ENCODE data around the gene NPAS3.

Gene NPAS3

GRCh38 chr14:33118668-33119067 lies 180.0 kb downstream of the NPAS3 start:
- no peaks in the 10 kb centered on the region for H3K4me1 Mint-ChIP-seq
- H3K27ac Mint-ChIP-seq = no peak overlapping the region
- DNase-seq (no peak), ATAC-seq (no peak)
- H3K36me3 Mint-ChIP-seq (ENCODE audit: low read depth) = no peaks in the 10 kb centered on the region
- H3K9me3 Mint-ChIP-seq = no peaks in the 10 kb centered on the region
- H3K27me3 Mint-ChIP-seq = no peaks in the 10 kb centered on the region
- H3K4me3 Mint-ChIP-seq = no peak overlapping the region

DNA sequence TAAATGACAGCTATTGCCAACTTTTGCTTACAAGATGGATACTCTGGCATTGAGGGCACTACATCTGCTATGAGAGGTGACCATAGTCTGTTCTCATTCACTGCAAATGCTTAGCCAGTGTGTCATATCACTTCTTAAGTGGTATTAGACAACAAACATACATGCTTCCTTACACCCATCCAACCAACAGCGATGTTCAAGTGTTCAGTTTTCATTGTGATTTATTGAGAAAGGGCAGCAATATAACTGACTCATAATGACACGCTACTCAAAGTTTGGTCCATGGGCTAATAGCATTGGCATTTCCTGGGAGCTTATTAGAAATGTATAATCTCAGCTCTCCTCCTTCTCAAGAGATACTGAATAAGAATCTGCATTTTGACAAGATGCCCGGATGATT lies 181.7 kb downstream of the NPAS3 start:
- Mint-ChIP-seq H3K9me3 (no peaks in the 10 kb centered on the region), H3K4me3 (no peak overlapping the region), H3K36me3 (ENCODE audit: low read depth) (no peaks in the 10 kb centered on the region), H3K27ac (no peak overlapping the region), H3K4me1 (no peaks in the 10 kb centered on the region), H3K27me3 (no peaks in the 10 kb centered on the region)
- ATAC-seq = no peak
- DNase-seq = no peak

GRCh38 chr14:33120966-33121365 lies 182.3 kb downstream of the NPAS3 start:
- Mint-ChIP-seq H3K9me3 (no peaks in the 10 kb centered on the region), H3K36me3 (ENCODE audit: low read depth) (no peaks in the 10 kb centered on the region), H3K27me3 (no peaks in the 10 kb centered on the region), H3K27ac (no peak overlapping the region), H3K4me3 (no peak overlapping the region), H3K4me1 (no peaks in the 10 kb centered on the region)
- ATAC-seq (no peak), DNase-seq (no peak)

DNA sequence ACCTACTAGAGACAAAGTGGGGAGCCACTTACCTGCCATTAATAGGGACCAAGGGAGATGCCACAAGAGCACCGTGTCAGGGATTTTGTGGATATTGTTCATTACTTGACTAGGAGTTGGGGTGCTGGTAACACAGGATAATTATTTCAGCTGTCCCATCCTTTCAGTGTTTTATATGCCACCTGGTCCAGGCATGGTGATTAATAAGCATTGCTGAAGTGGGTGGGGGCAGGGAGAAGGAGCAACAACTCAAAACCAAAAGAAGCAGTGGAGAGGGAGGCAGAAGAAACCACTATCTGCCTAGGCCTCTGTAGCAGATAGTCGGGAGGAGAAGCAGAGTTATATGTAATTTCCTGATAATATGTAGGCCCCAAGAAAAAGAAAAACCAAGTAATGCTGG lies 184.6 kb downstream of the NPAS3 start:
- Mint-ChIP-seq H3K27me3 (no peaks in the 10 kb centered on the region), H3K4me3 (no peak overlapping the region), H3K4me1 (no peaks in the 10 kb centered on the region), H3K9me3 (no peaks in the 10 kb centered on the region), H3K36me3 (ENCODE audit: low read depth) (no peaks in the 10 kb centered on the region), H3K27ac (no peak overlapping the region)
- ATAC-seq = no peak
- no peak for DNase-seq

DNA sequence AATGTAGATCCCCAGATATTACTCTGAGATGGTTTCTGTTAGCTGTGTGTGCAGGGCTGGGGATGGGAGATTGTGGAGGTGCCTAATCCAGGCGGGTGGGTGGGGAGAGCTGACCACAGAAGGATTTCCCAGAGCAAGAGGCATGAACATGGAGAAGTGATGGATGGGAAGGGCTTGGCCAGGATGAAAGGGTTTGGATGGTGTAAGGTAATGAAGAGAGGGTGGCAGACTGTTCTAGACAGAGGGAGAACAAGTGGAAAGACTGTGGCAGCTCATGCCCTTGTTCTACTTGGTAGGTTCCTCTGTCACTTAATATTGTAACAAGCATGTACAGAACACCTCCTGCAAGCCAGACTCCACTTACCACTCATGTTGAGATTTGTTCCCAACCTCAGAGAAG lies 187.8 kb downstream of the NPAS3 start:
- H3K36me3 Mint-ChIP-seq (ENCODE audit: low read depth) = no peaks in the 10 kb centered on the region
- H3K4me3 Mint-ChIP-seq = no peak overlapping the region
- no peaks in the 10 kb centered on the region for H3K27me3 Mint-ChIP-seq
- no peak for DNase-seq
- ATAC-seq = no peak
- no peak overlapping the region for H3K27ac Mint-ChIP-seq
- H3K9me3 Mint-ChIP-seq = peaks cover under 1% of the 10 kb centered on the region
- no peaks in the 10 kb centered on the region for H3K4me1 Mint-ChIP-seq

- no peaks in the 10 kb centered on the region for H3K27me3 Mint-ChIP-seq
- peaks cover 6% of the 10 kb centered on the region for H3K9me3 Mint-ChIP-seq
- no peak overlapping the region for H3K27ac Mint-ChIP-seq
- ATAC-seq (no peak), DNase-seq (no peak)
- H3K4me1 Mint-ChIP-seq = no peaks in the 10 kb centered on the region
- no peaks in the 10 kb centered on the region for H3K36me3 Mint-ChIP-seq (ENCODE audit: low read depth)
- no peak overlapping the region for H3K4me3 Mint-ChIP-seq
Observed at GRCh38 chr14:33127531-33127930, 188.9 kb downstream of the NPAS3 start.

- Mint-ChIP-seq H3K4me3 (no peak overlapping the region), H3K27me3 (no peaks in the 10 kb centered on the region), H3K9me3 (peaks cover 6% of the 10 kb centered on the region), H3K4me1 (no peaks in the 10 kb centered on the region), H3K36me3 (ENCODE audit: low read depth) (no peaks in the 10 kb centered on the region), H3K27ac (no peak overlapping the region)
- no peak for ATAC-seq
- no peak for DNase-seq
Observed at GRCh38 chr14:33131801-33132200, 193.1 kb downstream of the NPAS3 start.

GRCh38 chr14:33134162-33134561 lies 195.5 kb downstream of the NPAS3 start:
- no peaks in the 10 kb centered on the region for H3K36me3 Mint-ChIP-seq (ENCODE audit: low read depth)

DNA sequence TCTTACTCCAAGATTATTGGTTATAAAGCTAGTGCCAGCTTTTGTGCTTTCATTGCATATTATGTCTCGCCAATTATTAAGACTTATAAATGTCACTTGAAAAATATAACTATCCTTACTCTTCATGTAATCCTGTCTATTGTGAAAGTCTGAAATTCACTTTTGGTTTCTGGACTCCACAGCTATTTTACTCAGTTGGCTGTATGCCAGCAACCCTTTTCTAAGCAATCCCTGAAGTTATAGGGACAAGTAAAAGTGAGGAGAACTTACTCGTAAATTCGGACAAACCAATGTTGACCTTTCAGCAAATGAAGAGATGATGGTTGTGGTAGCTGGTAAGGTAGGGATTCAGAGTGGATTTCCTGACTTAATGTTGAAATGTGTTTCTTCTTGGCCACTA lies 196.3 kb downstream of the NPAS3 start:
- Mint-ChIP-seq H3K4me3 (no peak overlapping the region), H3K4me1 (no peaks in the 10 kb centered on the region), H3K27me3 (no peaks in the 10 kb centered on the region), H3K9me3 (peaks cover 6% of the 10 kb centered on the region), H3K36me3 (ENCODE audit: low read depth) (no peaks in the 10 kb centered on the region), H3K27ac (no peak overlapping the region)
- no peak for ATAC-seq
- DNase-seq = no peak

More at GRCh38 chr14:33134162-33134561, 195.5 kb downstream of the NPAS3 start:
- no peaks in the 10 kb centered on the region for H3K27me3 Mint-ChIP-seq
- H3K27ac Mint-ChIP-seq = no peak overlapping the region
- no peak for ATAC-seq
- H3K9me3 Mint-ChIP-seq = peaks cover 6% of the 10 kb centered on the region
- DNase-seq = no peak
- no peaks in the 10 kb centered on the region for H3K4me1 Mint-ChIP-seq
- no peak overlapping the region for H3K4me3 Mint-ChIP-seq

- Mint-ChIP-seq H3K27me3 (no peaks in the 10 kb centered on the region), H3K4me3 (no peak overlapping the region), H3K9me3 (no peaks in the 10 kb centered on the region), H3K36me3 (ENCODE audit: low read depth) (no peaks in the 10 kb centered on the region), H3K4me1 (no peaks in the 10 kb centered on the region), H3K27ac (no peak overlapping the region)
- ATAC-seq (no peak), DNase-seq (no peak)
Observed at GRCh38 chr14:33150666-33151428, 212.2 kb downstream of the NPAS3 start.

DNA sequence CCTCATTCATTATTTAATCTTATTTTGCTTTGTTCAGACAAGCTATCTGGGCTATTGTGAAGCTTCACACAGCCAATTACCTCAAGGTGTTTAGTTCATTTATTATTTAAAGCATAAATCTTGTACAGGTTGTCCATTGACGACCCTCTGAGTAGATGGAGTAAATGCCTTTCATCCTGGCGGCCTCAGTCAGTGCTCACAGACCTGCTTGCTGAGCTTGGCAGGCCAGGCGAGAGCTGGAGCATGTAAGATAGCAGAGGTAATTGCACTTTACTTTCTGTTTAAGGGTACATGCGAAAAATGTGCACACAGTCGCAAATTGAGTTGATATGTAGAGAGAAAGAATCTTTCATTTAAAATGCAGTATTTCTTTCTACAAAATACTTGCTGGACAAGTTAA lies 224.4 kb downstream of the NPAS3 start:
- ATAC-seq (no peak), DNase-seq (no peak)
- no peaks in the 10 kb centered on the region for H3K4me1 Mint-ChIP-seq
- no peak overlapping the region for H3K27ac Mint-ChIP-seq
- H3K36me3 Mint-ChIP-seq (ENCODE audit: low read depth) = no peaks in the 10 kb centered on the region
- H3K27me3 Mint-ChIP-seq = no peaks in the 10 kb centered on the region
- H3K4me3 Mint-ChIP-seq = no peak overlapping the region
- H3K9me3 Mint-ChIP-seq = no peaks in the 10 kb centered on the region

GRCh38 chr14:33163600-33163999 lies 224.9 kb downstream of the NPAS3 start:
- Mint-ChIP-seq H3K9me3 (no peaks in the 10 kb centered on the region), H3K27ac (no peak overlapping the region), H3K4me3 (no peak overlapping the region), H3K27me3 (no peaks in the 10 kb centered on the region), H3K4me1 (no peaks in the 10 kb centered on the region), H3K36me3 (ENCODE audit: low read depth) (no peaks in the 10 kb centered on the region)
- DNase-seq (no peak), ATAC-seq (no peak)

DNA sequence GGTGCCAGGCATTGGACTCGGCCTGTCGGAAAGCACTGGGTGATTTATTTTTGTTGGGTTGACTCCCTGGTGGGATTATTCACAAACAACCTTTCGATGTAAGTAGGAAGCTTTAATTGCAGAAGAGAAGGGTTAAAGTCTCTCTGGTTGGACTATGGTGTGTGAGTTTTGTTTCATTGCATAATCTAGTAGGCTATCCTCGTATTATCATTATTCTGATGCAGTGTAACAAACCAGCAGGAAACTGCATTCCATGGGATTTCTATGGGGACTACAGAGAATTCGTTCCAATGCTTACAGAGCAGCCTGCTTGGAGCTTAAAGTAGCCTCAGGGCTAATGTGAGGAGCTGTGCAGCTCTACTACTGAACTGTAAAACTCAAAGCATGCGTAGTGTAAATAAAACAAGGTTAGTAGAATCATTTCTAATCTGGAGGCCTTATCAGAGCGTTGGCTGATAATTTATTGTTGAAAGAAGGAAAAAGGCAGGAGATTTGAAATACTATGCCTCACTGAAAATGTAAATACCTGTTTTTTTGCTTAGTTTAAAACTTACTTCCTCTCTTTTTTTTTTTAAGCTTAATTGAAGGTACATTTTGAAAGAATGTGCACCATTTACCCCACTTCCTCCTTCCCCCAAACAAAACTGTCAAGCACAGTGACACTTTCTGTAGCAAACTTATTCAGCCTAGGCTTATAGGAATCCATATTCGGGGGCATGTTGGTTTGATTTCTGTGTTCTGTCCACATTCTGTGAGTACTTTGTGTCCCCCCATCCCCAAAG lies 226.7 kb downstream of the NPAS3 start:
- no peaks in the 10 kb centered on the region for H3K36me3 Mint-ChIP-seq (ENCODE audit: low read depth)
- no peak for DNase-seq
- H3K27me3 Mint-ChIP-seq = no peaks in the 10 kb centered on the region

GRCh38 chr14:33165926-33166289 lies 227.2 kb downstream of the NPAS3 start:
- H3K9me3 Mint-ChIP-seq = no peaks in the 10 kb centered on the region
- DNase-seq = no peak
- H3K4me1 Mint-ChIP-seq = no peaks in the 10 kb centered on the region
- ATAC-seq = no peak
- no peak overlapping the region for H3K4me3 Mint-ChIP-seq
- no peak overlapping the region for H3K27ac Mint-ChIP-seq
- no peaks in the 10 kb centered on the region for H3K36me3 Mint-ChIP-seq (ENCODE audit: low read depth)
- no peaks in the 10 kb centered on the region for H3K27me3 Mint-ChIP-seq

More for the DNA sequence above, 226.7 kb downstream of the NPAS3 start:
- Mint-ChIP-seq H3K4me1 (no peaks in the 10 kb centered on the region), H3K4me3 (no peak overlapping the region), H3K27ac (no peak overlapping the region), H3K9me3 (no peaks in the 10 kb centered on the region)
- ATAC-seq = no peak

DNA sequence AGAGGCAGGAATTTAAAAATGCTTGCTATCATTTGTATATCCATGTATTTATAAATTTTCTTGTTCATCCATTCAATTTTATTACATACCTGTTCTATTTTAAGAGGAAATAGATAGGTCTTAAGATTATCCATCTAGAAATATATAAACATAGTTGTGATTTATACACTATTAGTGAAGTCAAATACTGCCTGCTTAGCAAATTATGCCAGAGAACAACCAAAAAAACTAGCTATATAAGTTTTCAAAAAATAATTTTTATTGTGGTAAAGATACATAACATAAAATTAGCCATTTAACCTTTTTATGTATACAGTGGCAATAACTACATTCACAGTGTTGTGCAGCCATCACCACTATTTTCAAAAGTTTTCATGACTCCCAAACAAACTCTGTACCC lies 237.3 kb downstream of the NPAS3 start:
- Mint-ChIP-seq H3K4me1 (no peaks in the 10 kb centered on the region), H3K4me3 (no peak overlapping the region), H3K27ac (no peak overlapping the region), H3K36me3 (ENCODE audit: low read depth) (no peaks in the 10 kb centered on the region), H3K27me3 (no peaks in the 10 kb centered on the region), H3K9me3 (no peaks in the 10 kb centered on the region)
- DNase-seq = no peak
- no peak for ATAC-seq
